ENCODE results near the gene TTC3. TPM values are rescaled to one million over a fixed set of nuclear protein-coding genes. Genes with fewer than 3 reads are reported as not detected.

TTC3 gene
- total RNA-seq, 4 donors from 2014 or later, result 97.5 to 226 (median 144) TPM

DNA sequence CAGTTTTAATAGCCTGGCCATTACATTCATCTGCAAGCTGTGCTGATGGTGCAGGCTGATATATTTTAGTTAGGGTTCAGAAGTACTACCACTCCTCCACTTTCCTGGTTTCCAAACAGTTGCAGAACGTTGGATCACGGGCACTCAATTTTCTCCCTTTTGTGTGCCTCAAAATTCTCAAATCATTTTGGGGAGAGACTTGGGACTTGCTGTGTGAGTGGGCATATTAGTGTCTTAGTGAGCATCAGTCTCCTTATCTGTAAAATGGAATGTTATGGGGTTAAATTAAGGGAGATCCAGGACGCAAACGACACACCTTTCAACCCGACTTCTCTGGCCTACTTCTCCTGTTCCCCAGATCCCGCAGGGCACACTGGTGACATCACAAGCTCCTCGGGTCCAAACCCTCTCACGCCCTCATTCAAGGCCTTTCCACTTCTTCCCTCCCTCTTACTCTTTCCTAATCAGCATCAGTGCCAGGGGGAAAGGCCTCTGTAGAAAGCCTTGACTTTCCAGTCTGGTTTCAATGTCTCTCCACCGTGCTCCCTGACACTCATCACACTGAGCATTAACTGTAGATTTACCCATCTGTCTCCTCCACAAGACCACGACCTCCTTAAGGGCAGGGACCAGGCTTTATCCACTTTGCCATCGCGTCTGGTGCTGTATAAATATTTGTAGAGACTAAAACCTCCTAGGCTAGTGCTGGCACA, 1.3 kb upstream of the TTC3 start:
- TF ChIP-seq POLR2A (IDR thresholded peaks at IDR 0.05), result peak in 1 of 2 donors; percentile 25
- TF ChIP-seq, protein P1, sequence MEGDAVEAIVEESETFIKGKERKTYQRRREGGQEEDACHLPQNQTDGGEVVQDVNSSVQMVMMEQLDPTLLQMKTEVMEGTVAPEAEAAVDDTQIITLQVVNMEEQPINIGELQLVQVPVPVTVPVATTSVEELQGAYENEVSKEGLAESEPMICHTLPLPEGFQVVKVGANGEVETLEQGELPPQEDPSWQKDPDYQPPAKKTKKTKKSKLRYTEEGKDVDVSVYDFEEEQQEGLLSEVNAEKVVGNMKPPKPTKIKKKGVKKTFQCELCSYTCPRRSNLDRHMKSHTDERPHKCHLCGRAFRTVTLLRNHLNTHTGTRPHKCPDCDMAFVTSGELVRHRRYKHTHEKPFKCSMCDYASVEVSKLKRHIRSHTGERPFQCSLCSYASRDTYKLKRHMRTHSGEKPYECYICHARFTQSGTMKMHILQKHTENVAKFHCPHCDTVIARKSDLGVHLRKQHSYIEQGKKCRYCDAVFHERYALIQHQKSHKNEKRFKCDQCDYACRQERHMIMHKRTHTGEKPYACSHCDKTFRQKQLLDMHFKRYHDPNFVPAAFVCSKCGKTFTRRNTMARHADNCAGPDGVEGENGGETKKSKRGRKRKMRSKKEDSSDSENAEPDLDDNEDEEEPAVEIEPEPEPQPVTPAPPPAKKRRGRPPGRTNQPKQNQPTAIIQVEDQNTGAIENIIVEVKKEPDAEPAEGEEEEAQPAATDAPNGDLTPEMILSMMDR (IDR thresholded peaks at IDR 0.05), result no peak
- H3K4me1 ChIP-seq, result peaks cover 0 to 24% (median 5%) of the 10 kb centered on the region in 4 donors
- H3K27ac ChIP-seq, result peak overlapping the region; percentile 94 to 99 (median 98)
- H3K27me3 ChIP-seq, result no peaks in the 10 kb centered on the region
- H3K36me3 ChIP-seq, result peaks cover 0 to 8% (median 0%) of the 10 kb centered on the region in 3 donors
- DNase-seq, result peak in 1 of 3 donors; percentile 65
- peak overlapping the region; percentile 68 to 92 (median 90) for H3K4me3 ChIP-seq
- H3K9me3 ChIP-seq, result no peaks in the 10 kb centered on the region

DNA sequence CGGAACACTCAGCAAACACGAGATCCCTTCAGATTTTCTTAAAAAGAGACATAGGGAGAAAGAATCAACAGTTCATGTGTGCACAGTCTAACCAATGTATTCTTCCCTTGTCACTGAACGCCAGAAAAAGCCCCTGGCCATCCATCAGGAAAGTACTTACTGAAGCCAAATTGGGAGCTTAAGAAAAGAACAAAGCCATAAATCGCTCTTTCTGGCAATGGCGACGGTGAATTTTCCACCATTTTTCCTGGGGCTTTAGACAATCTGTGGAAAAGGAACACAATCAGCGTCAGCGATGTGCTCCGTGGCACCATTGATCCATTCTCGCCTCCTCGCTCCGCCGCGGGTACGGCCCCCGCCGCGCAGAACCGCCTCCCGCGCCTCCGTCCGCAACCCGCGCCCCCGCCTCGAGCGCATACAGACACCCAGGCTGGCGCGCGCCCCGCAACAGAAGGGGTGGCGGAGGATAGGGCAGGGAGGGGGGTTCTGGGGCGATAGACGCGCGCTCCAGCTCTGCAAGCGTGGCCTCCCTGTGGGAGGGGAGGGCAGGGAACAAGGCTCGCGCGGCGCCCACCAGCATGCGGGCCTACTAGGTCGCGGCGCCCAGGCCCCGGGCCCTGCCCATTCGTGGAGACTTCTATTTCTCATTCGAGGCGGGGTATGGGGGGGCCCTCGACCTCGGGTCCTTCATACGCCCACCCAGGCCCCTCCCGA, 623 bp upstream of the TTC3 start:
- Histone ChIP-seq H3K36me3 (peaks cover 0 to 8% (median 0%) of the 10 kb centered on the region in 3 donors), H3K27me3 (no peaks in the 10 kb centered on the region), H3K4me1 (peaks cover 0 to 24% (median 5%) of the 10 kb centered on the region in 4 donors), H3K27ac (peak overlapping the region; percentile 94 to 99 (median 98)), H3K9me3 (no peaks in the 10 kb centered on the region), H3K4me3 (peak overlapping the region; percentile 68 to 92 (median 90))
- no peak for TF ChIP-seq POLR2A (IDR thresholded peaks at IDR 0.05)
- TF ChIP-seq, protein P1 (IDR thresholded peaks at IDR 0.05), result peak in 1 of 6 experiments; percentile 7
- peak in 2 of 3 donors; percentile 65 to 84 for DNase-seq

DNA sequence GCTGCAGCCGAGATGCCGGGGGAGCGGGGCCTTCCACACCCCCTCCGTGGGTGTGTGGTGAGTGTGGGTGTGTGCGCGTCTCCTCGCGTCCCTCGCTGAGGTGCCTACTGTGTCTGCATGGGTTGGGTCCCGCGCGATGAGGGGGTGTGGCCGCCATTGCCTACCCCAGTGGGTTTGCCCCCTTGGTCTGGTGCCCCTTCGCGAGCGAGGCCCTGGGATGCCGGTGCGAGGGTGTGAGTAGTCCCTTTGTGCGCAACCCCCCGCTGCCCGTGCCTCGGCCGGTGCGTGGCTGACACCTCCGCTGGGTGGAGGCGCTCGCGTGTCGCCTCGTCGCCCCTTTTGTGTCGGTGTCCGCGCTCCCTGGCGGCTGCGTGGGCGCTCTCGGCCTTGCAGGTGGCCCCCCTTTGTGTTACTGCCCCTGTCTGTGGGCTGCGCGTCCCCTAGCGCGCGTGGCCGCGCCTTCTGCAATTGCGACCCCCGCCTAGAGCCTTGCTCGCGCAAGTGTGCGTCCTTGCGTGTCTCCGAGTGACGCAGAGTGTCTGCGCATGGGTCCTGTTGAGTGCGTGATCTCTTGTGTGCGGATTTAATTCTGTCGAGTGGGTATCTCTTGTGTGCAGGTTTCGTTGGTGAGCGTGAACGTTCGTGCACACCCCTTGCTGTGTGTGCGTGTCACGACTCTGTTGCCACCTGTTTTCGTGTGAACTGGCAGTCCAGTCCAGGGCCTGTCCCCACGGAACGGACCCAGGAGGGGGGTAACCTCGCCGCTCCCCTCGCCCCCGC, 553 bp downstream of the TTC3 start:
- Histone ChIP-seq H3K9me3 (no peaks in the 10 kb centered on the region), H3K4me3 (peak overlapping the region; percentile 68 to 92 (median 90)), H3K36me3 (peaks cover 0 to 4% (median 0%) of the 10 kb centered on the region in 3 donors), H3K27ac (peak overlapping the region; percentile 94 to 99 (median 98)), H3K4me1 (peaks cover 0 to 24% (median 5%) of the 10 kb centered on the region in 4 donors), H3K27me3 (no peaks in the 10 kb centered on the region)
- no peak for TF ChIP-seq POLR2A (IDR thresholded peaks at IDR 0.05)
- TF ChIP-seq, protein P1 (IDR thresholded peaks at IDR 0.05), result peak in 2 of 6 experiments; percentile 7 to 14
- peak; percentile 65 to 79 (median 70) for DNase-seq

DNA sequence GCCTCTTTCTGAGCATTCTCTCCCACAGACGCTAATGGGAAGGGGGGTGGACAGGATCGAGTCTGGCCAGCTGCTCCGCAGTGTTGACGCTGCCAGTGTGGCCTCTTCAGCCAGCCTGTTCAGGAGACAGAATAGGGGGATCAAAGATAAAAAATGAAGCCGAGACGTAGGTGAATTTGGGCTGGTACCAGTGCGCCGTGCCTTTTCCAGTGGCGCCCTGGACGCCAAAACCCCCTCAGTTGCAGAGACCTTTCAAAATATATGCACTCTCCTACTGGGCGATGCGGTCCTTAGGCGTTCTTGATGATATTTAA, 1.1 kb downstream of the TTC3 start:
- H3K4me1 ChIP-seq, result peaks cover 0 to 24% (median 5%) of the 10 kb centered on the region in 4 donors
- peak overlapping the region; percentile 94 to 99 (median 98) for H3K27ac ChIP-seq
- no peaks in the 10 kb centered on the region for H3K27me3 ChIP-seq
- peak overlapping the region; percentile 68 to 92 (median 90) for H3K4me3 ChIP-seq
- TF ChIP-seq, protein P1 (IDR thresholded peaks at IDR 0.05), result no peak
- TF ChIP-seq POLR2A (IDR thresholded peaks at IDR 0.05), result no peak
- DNase-seq, result peak in 1 of 3 donors; percentile 20
- H3K9me3 ChIP-seq, result no peaks in the 10 kb centered on the region
- H3K36me3 ChIP-seq, result no peaks in the 10 kb centered on the region

DNA sequence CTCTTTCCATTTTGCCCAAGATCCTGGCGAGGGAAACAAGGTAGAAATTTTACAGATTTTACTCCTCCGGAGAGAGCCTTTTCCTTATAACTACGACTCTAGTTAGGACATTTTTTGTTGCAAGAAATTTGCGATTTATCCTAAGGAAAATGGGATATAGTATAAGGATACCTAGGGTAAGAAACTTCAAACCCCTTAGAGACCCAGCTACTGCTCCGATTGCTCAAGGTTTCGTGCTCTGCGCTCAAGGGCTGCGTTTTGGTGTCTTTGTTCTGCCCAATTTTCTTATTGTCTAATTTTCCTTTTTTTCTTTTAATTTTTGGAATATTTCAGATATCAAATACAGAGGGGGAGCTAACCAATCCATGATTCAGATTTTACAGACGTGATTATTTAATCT, 1.5 kb downstream of the TTC3 start:
- no peaks in the 10 kb centered on the region for H3K27me3 ChIP-seq
- no peaks in the 10 kb centered on the region for H3K36me3 ChIP-seq
- H3K4me1 ChIP-seq, result peaks cover 0 to 24% (median 5%) of the 10 kb centered on the region in 4 donors
- H3K27ac ChIP-seq, result peak overlapping the region in 2 of 4 donors; percentile 94 to 98
- no peaks in the 10 kb centered on the region for H3K9me3 ChIP-seq
- TF ChIP-seq POLR2A (IDR thresholded peaks at IDR 0.05), result no peak
- TF ChIP-seq, protein P1 (IDR thresholded peaks at IDR 0.05), result no peak
- no peak for DNase-seq
- H3K4me3 ChIP-seq, result peak overlapping the region; percentile 68 to 92 (median 90)
